ENCODE data around the gene BRF1. TPM values are rescaled to one million over a fixed set of nuclear protein-coding genes. Genes with fewer than 3 reads are reported as not detected.

Gene BRF1
- polyA plus RNA-seq, 1 donor = 29.7 TPM

Other genes with a start within 250 kb of the BRF1 start
- 0.84 TPM for gene GPR132, start 235.6 kb downstream of the BRF1 start, polyA plus RNA-seq (ENCODE audit: insufficient read length)
- gene JAG2, start 132.2 kb downstream of the BRF1 start, polyA plus RNA-seq (ENCODE audit: insufficient read length) = 52.1 TPM
- gene NUDT14, start 119.7 kb downstream of the BRF1 start, polyA plus RNA-seq (ENCODE audit: insufficient read length) = 17.6 TPM
- gene BTBD6, start 52.5 kb downstream of the BRF1 start, polyA plus RNA-seq (ENCODE audit: insufficient read length) = 45.3 TPM
- gene PACS2, start 13.7 kb upstream of the BRF1 start, polyA plus RNA-seq (ENCODE audit: insufficient read length) = 116 TPM
- 0.56 TPM for gene TEX22, start 97.5 kb upstream of the BRF1 start, polyA plus RNA-seq (ENCODE audit: insufficient read length)
- 90.4 TPM for gene MTA1, start 118.8 kb upstream of the BRF1 start, polyA plus RNA-seq (ENCODE audit: insufficient read length)
- gene CRIP2, start 173.8 kb upstream of the BRF1 start, polyA plus RNA-seq (ENCODE audit: insufficient read length) = 256 TPM
- 36.2 TPM for gene CRIP1, start 185.9 kb upstream of the BRF1 start, polyA plus RNA-seq (ENCODE audit: insufficient read length)
- gene TEDC1, start 190.2 kb upstream of the BRF1 start, polyA plus RNA-seq (ENCODE audit: insufficient read length) = 5.1 TPM
- gene TMEM121, start 225.6 kb upstream of the BRF1 start, polyA plus RNA-seq (ENCODE audit: insufficient read length) = 2.9 TPM

Measured in hindlimb muscle (tissue), 1 donor.